ENCODE measurements around the gene CDH18.

CDH18 gene

GRCh38 chr5:19619571-19619970 lies 368.4 kb downstream of the CDH18 start:
- DNase-seq (ENCODE audit: low read depth in 1 of 2, low spot score in 1 of 2): no peak
- TF ChIP-seq POLR2AphosphoS5 (IDR thresholded peaks at IDR 0.05; ENCODE audit: low read depth) (no peak), SPI1 (IDR thresholded peaks at IDR 0.05; ENCODE audit: borderline replicate concordance, low read depth) (no peak), REST (IDR thresholded peaks at IDR 0.05; ENCODE audit: insufficient replicate concordance, low read depth) (no peak), GABPA (IDR thresholded peaks at IDR 0.05; ENCODE audit: low read depth) (no peak)
- TF ChIP-seq, protein P1, sequence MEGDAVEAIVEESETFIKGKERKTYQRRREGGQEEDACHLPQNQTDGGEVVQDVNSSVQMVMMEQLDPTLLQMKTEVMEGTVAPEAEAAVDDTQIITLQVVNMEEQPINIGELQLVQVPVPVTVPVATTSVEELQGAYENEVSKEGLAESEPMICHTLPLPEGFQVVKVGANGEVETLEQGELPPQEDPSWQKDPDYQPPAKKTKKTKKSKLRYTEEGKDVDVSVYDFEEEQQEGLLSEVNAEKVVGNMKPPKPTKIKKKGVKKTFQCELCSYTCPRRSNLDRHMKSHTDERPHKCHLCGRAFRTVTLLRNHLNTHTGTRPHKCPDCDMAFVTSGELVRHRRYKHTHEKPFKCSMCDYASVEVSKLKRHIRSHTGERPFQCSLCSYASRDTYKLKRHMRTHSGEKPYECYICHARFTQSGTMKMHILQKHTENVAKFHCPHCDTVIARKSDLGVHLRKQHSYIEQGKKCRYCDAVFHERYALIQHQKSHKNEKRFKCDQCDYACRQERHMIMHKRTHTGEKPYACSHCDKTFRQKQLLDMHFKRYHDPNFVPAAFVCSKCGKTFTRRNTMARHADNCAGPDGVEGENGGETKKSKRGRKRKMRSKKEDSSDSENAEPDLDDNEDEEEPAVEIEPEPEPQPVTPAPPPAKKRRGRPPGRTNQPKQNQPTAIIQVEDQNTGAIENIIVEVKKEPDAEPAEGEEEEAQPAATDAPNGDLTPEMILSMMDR (IDR thresholded peaks at IDR 0.05; ENCODE audit: insufficient read depth, low read length): no peak
- Histone ChIP-seq H3K27ac (replicated peaks) (no peak overlapping the region), H3K27me3 (ENCODE audit: insufficient read depth, poor library complexity, severe bottlenecking) (no peaks in the 10 kb centered on the region), H3K4me3 (replicated peaks; ENCODE audit: insufficient read depth, low read length) (no peak overlapping the region)

- no peak overlapping the region for H3K27ac ChIP-seq (replicated peaks)
- TF ChIP-seq SPI1 (IDR thresholded peaks at IDR 0.05; ENCODE audit: borderline replicate concordance, low read depth) (no peak), POLR2AphosphoS5 (IDR thresholded peaks at IDR 0.05; ENCODE audit: low read depth) (no peak), REST (IDR thresholded peaks at IDR 0.05; ENCODE audit: insufficient replicate concordance, low read depth) (no peak), GABPA (IDR thresholded peaks at IDR 0.05; ENCODE audit: low read depth) (no peak)
- TF ChIP-seq, protein P1 (IDR thresholded peaks at IDR 0.05; ENCODE audit: insufficient read depth, low read length): no peak
- DNase-seq (ENCODE audit: low read depth in 1 of 2, low spot score in 1 of 2): no peak
- no peaks in the 10 kb centered on the region for H3K27me3 ChIP-seq (ENCODE audit: insufficient read depth, poor library complexity, severe bottlenecking)
- no peak overlapping the region for H3K4me3 ChIP-seq (replicated peaks; ENCODE audit: insufficient read depth, low read length)
Measured at GRCh38 chr5:19616701-19617215, 371.2 kb downstream of the CDH18 start.

GRCh38 chr5:19615661-19616060 lies 372.3 kb downstream of the CDH18 start:
- TF ChIP-seq, protein P1 (IDR thresholded peaks at IDR 0.05; ENCODE audit: insufficient read depth, low read length): no peak
- no peak for TF ChIP-seq POLR2AphosphoS5 (IDR thresholded peaks at IDR 0.05; ENCODE audit: low read depth)
- TF ChIP-seq REST (IDR thresholded peaks at IDR 0.05; ENCODE audit: insufficient replicate concordance, low read depth): no peak
- TF ChIP-seq SPI1 (IDR thresholded peaks at IDR 0.05; ENCODE audit: borderline replicate concordance, low read depth): no peak
- TF ChIP-seq GABPA (IDR thresholded peaks at IDR 0.05; ENCODE audit: low read depth): no peak
- Histone ChIP-seq H3K27me3 (ENCODE audit: insufficient read depth, poor library complexity, severe bottlenecking) (no peaks in the 10 kb centered on the region), H3K4me3 (replicated peaks; ENCODE audit: insufficient read depth, low read length) (no peak overlapping the region), H3K27ac (replicated peaks) (no peak overlapping the region)
- no peak for DNase-seq (ENCODE audit: low read depth in 1 of 2, low spot score in 1 of 2)

Data from HL-60 (cell line).